Measurements from ENCODE around the gene PLA1A.

- TF ChIP-seq CTCF (conservative IDR thresholded peaks at IDR 0.05; ENCODE audit: low read depth, low read length): no peak
- no peak for TF ChIP-seq EZH2 (IDR thresholded peaks at IDR 0.05; ENCODE audit: borderline replicate concordance, low read depth, low read length, poor library complexity, severe bottlenecking)
Measured at GRCh38 chr3:119555309-119555735, 42.4 kb upstream of the PLA1A start.

Data from A673 (cell line).